CD4-positive, alpha-beta T cell treated with Interferon gamma for 1 hour (primary cell): ENCODE results near the gene DPYSL5.

ENCODE experiments used
- DNase-seq: peaks from one replicate; pipeline ENCODE4 v3.0.0-alpha.2; 2020

The DPYSL5 gene

GRCh38 chr2:26970928-26971627 is 123.1 kb downstream of the DPYSL5 start:
- no peak for DNase-seq

GRCh38 chr2:26971911-26972786 is 124.2 kb downstream of the DPYSL5 start:
- DNase-seq: no peak

- no peak for DNase-seq
These were observed 126.4 kb downstream of the DPYSL5 start for GRCh38 chr2:26974352-26974751.

- DNase-seq: no peak
These were observed 127.2 kb downstream of the DPYSL5 start for GRCh38 chr2:26975102-26975501.

- no peak for DNase-seq
These were observed 127.7 kb downstream of the DPYSL5 start for GRCh38 chr2:26975656-26976055.

GRCh38 chr2:26976237-26976636 is 128.3 kb downstream of the DPYSL5 start:
- no peak for DNase-seq

- DNase-seq: no peak
These were observed 129.1 kb downstream of the DPYSL5 start for GRCh38 chr2:26977012-26977411.

GRCh38 chr2:26978061-26978596 is 130.2 kb downstream of the DPYSL5 start:
- no peak for DNase-seq

GRCh38 chr2:26979741-26980140 is 131.8 kb downstream of the DPYSL5 start:
- no peak for DNase-seq

GRCh38 chr2:26980971-26981370 is 133.0 kb downstream of the DPYSL5 start:
- no peak for DNase-seq

- DNase-seq: no peak
These were observed 134.3 kb downstream of the DPYSL5 start for GRCh38 chr2:26982102-26982742.

- no peak for DNase-seq
These were observed 135.8 kb downstream of the DPYSL5 start for GRCh38 chr2:26983746-26984145.

GRCh38 chr2:26985807-26986206 is 137.9 kb downstream of the DPYSL5 start:
- no peak for DNase-seq

GRCh38 chr2:26986576-26986975 is 138.6 kb downstream of the DPYSL5 start:
- no peak for DNase-seq

- no peak for DNase-seq
These were observed 140.3 kb downstream of the DPYSL5 start for GRCh38 chr2:26988058-26988860.

GRCh38 chr2:26989156-26989555 is 141.2 kb downstream of the DPYSL5 start:
- no peak for DNase-seq

- no peak for DNase-seq
These were observed 143.8 kb downstream of the DPYSL5 start for GRCh38 chr2:26991717-26992116.

GRCh38 chr2:26993768-26994167 is 145.8 kb downstream of the DPYSL5 start:
- no peak for DNase-seq

- DNase-seq: no peak
These were observed 147.1 kb downstream of the DPYSL5 start for GRCh38 chr2:26994983-26995382.

- DNase-seq: no peak
These were observed 149.5 kb downstream of the DPYSL5 start for GRCh38 chr2:26997394-26997793.

GRCh38 chr2:26998323-26998722 is 150.4 kb downstream of the DPYSL5 start:
- no peak for DNase-seq
